MM.1S (cell line): ENCODE results near the gene TMIGD3.

Source experiments
- CTCF ChIP-seq: fragments of 300-600 bp; sonication (generic); IDR thresholded peaks from 2 replicates; pipeline ENCODE4 v1.5.1; 2016; ENCODE audit warnings: antibody characterized with exemption, low read length, mixed read lengths
- EZH2 ChIP-seq: fragments of 300-600 bp; sonication (generic); optimal IDR thresholded peaks from 2 replicates; pipeline ENCODE3; 2017; ENCODE audit warnings: low read depth, mild to moderate bottlenecking, antibody characterized with exemption, low read length, mixed read lengths
- EZH2phosphoT487 ChIP-seq: fragments of 300-600 bp; sonication (generic); IDR thresholded peaks from 2 replicates; pipeline ENCODE4 v1.6.1; 2018; ENCODE audit warnings: antibody characterized with exemption, low read length

GRCh38 chr1:111515291-111516004 is 12.0 kb upstream of the TMIGD3 start:
- no peak for TF ChIP-seq EZH2phosphoT487
- TF ChIP-seq EZH2 = no peak
- TF ChIP-seq CTCF = no peak
